H1 (cell line): Measurements from ENCODE around the gene CHD1L. TPM values are rescaled to one million over a fixed set of nuclear protein-coding genes. Genes with fewer than 3 reads are reported as not detected.

Experiments used
- CTCF ChIA-PET: fragments of 300-600 bp; sonication (Branson Sonifier 250); formaldehyde crosslinking; loops from one replicate; lab custom pipeline; 2021; ENCODE audit not compliant: partially characterized antibody; lab: Charles Lee
- POLR2A ChIA-PET: fragments of 300-600 bp; sonication (Branson Sonifier 250); formaldehyde crosslinking; loops from one replicate; lab custom pipeline; 2021; ENCODE audit warnings: inconsistent platforms; ENCODE audit not compliant: partially characterized antibody; lab: Charles Lee
- DNase-seq, 2 experiments: peaks; one replicate each; pipeline versions ENCODE4 v3.0.0 to v3.0.0-alpha.2; 2010 to 2022; ENCODE audit warnings: low spot score in 2 of 2, low read depth in 1 of 2, mixed read lengths in 1 of 2
- FAIRE-seq: peaks from 2 replicates; lab custom pipeline; 2011; peaks lifted over from hg19 to GRCh38; lab: Jason Lieb, UNC
- H2AFZ ChIP-seq: 2 replicates; pipeline ENCODE4 v1.8.1; 2012; ENCODE audit warnings: low read length, inconsistent platforms
- H2AK5ac ChIP-seq: 2 replicates; pipeline ENCODE4 v1.6.1; 2013; ENCODE audit warnings: low read depth, low read length
- H2BK120ac ChIP-seq: replicated peaks from 2 replicates; pipeline ENCODE3; 2013; ENCODE audit warnings: low read depth, low read length, inconsistent platforms
- H2BK12ac ChIP-seq: 2 replicates; pipeline ENCODE4 v1.6.1; 2013; ENCODE audit warnings: low read depth, low read length
- H2BK15ac ChIP-seq: 2 replicates; pipeline ENCODE4 v1.6.1; 2013; ENCODE audit warnings: low read length
- H2BK20ac ChIP-seq: 2 replicates; pipeline ENCODE4 v1.6.1; 2013; ENCODE audit warnings: low read length
- H2BK5ac ChIP-seq: 2 replicates; pipeline ENCODE4 v1.6.1; 2013; ENCODE audit warnings: low read depth, low read length
- H3K14ac ChIP-seq: 2 replicates; pipeline ENCODE4 v1.6.1; 2013; ENCODE audit warnings: inconsistent platforms; ENCODE audit not compliant: insufficient read length
- H3K18ac ChIP-seq: 2 replicates; pipeline ENCODE4 v1.6.1; 2013; ENCODE audit warnings: low read length; ENCODE audit errors: extremely low read depth
- H3K23ac ChIP-seq: 2 replicates; pipeline ENCODE4 v1.6.1; 2013; ENCODE audit warnings: inconsistent platforms; ENCODE audit not compliant: insufficient read length
- H3K23me2 ChIP-seq: 2 replicates; pipeline ENCODE4 v1.6.1; 2013; ENCODE audit warnings: low read depth, low read length
- H3K27ac ChIP-seq: 2 replicates; pipeline ENCODE4 v1.6.1; 2011; ENCODE audit warnings: low read depth, low read length, inconsistent platforms
- H3K27me3 ChIP-seq, 4 experiments: replicated peaks in 1 of 4; 1 replicate in 1 of 4; 2 replicates in 3 of 4; pipeline versions ENCODE4 v1.6.1 to v1.8.1; 2011 to 2013; ENCODE audit warnings: low read length in 3 of 4, mild to moderate bottlenecking in 3 of 4, inconsistent platforms in 2 of 4, mixed read lengths in 2 of 4, moderate library complexity in 1 of 4; ENCODE audit not compliant: control insufficient read depth in 3 of 4, insufficient read depth in 3 of 4; ENCODE audit errors: extremely low read depth in 1 of 4
- H3K36me3 ChIP-seq, 4 experiments: 2 replicates each; pipeline versions ENCODE4 v1.6.1 to v1.8.1; 2011 to 2013; ENCODE audit warnings: mild to moderate bottlenecking in 4 of 4, low read length in 3 of 4, moderate library complexity in 2 of 4, control low read depth in 1 of 4, inconsistent platforms in 1 of 4; ENCODE audit not compliant: insufficient read depth in 4 of 4, control insufficient read depth in 2 of 4
- H3K4ac ChIP-seq: replicated peaks from 2 replicates; pipeline ENCODE3; 2013; ENCODE audit warnings: low read length, low read depth, mixed read lengths, inconsistent platforms; ENCODE audit not compliant: insufficient read length
- H3K4me1 ChIP-seq, 4 experiments: replicated peaks in 1 of 4; 1 replicate in 1 of 4; 2 replicates in 3 of 4; pipeline versions ENCODE4 v1.6.1 to v1.8.1; 2011 to 2013; ENCODE audit warnings: low read length in 3 of 4, inconsistent platforms in 2 of 4, mixed read lengths in 1 of 4; ENCODE audit not compliant: insufficient read depth in 4 of 4, control insufficient read depth in 3 of 4
- H3K4me2 ChIP-seq, 2 experiments: 2 replicates each; pipeline versions ENCODE4 v1.6.1 to v1.8.1; 2011 to 2013; ENCODE audit warnings: low read depth in 2 of 2, low read length in 2 of 2, control low read depth in 1 of 2, inconsistent platforms in 1 of 2, mild to moderate bottlenecking in 1 of 2; ENCODE audit not compliant: insufficient read depth in 1 of 2
- H3K4me3 ChIP-seq, 4 experiments: fragments of 200-600, 300-600 bp in 1 of 4; sonication (generic), shearing (Covaris generic), sonication (Bioruptor Twin) in 1 of 4; 2 replicates each; pipeline versions ENCODE4 v1.5.1 to v1.8.1; 2011 to 2016; ENCODE audit warnings: low read length in 4 of 4, low read depth in 3 of 4, control low read depth in 2 of 4, inconsistent platforms in 2 of 4, mild to moderate bottlenecking in 2 of 4, mixed read lengths in 1 of 4, moderate library complexity in 1 of 4; ENCODE audit not compliant: insufficient read depth in 2 of 4; ENCODE audit errors: extremely low read depth in 1 of 4
- H3K56ac ChIP-seq: replicated peaks from 2 replicates; pipeline ENCODE3; 2013; ENCODE audit warnings: low read depth, mild to moderate bottlenecking, mixed read lengths, low read length, inconsistent platforms; ENCODE audit not compliant: insufficient read length
- H3K79me1 ChIP-seq: 2 replicates; pipeline ENCODE4 v1.6.1; 2013; ENCODE audit warnings: low read depth, low read length, control low read depth
- H3K79me2 ChIP-seq, 2 experiments: 2 replicates each; pipeline versions ENCODE4 v1.6.1 to v1.8.1; 2012 to 2013; ENCODE audit warnings: low read length in 2 of 2, mild to moderate bottlenecking in 2 of 2, inconsistent platforms in 1 of 2; ENCODE audit not compliant: insufficient read depth in 2 of 2, control insufficient read depth in 1 of 2
- H3K9ac ChIP-seq, 4 experiments: replicated peaks in 1 of 4; 1 replicate in 1 of 4; 2 replicates in 3 of 4; pipeline versions ENCODE4 v1.6.1 to v1.8.1; 2011 to 2013; ENCODE audit warnings: low read depth in 3 of 4, low read length in 3 of 4, control low read depth in 2 of 4, mild to moderate bottlenecking in 2 of 4, moderate library complexity in 2 of 4, inconsistent platforms in 1 of 4; ENCODE audit errors: extremely low read depth in 1 of 4
- H3K9me3 ChIP-seq, 2 experiments: 2 replicates each; pipeline versions ENCODE4 v1.6.1 to v1.8.1; 2012 to 2013; ENCODE audit warnings: mild to moderate bottlenecking in 2 of 2, moderate library complexity in 2 of 2, control low read depth in 1 of 2, inconsistent platforms in 1 of 2, low read depth in 1 of 2, low read length in 1 of 2, mixed read lengths in 1 of 2; ENCODE audit not compliant: insufficient read depth in 2 of 2
- H4K20me1 ChIP-seq, 2 experiments: replicated peaks in 1 of 2; 2 replicates each; pipeline versions ENCODE3 to v1.8.1; 2011 to 2013; ENCODE audit warnings: inconsistent platforms in 2 of 2, low read length in 2 of 2, mild to moderate bottlenecking in 1 of 2; ENCODE audit not compliant: insufficient read depth in 2 of 2, control insufficient read depth in 1 of 2
- H4K5ac ChIP-seq: 2 replicates; pipeline ENCODE4 v1.6.1; 2013; ENCODE audit warnings: low read length, low read depth, mixed read lengths, inconsistent platforms; ENCODE audit not compliant: insufficient read length
- H4K8ac ChIP-seq: 2 replicates; pipeline ENCODE4 v1.8.0; 2013; ENCODE audit warnings: mild to moderate bottlenecking, moderate library complexity, low read length, inconsistent platforms; ENCODE audit not compliant: insufficient read depth; ENCODE audit errors: extremely low read depth
- H4K91ac ChIP-seq: replicated peaks from 2 replicates; pipeline ENCODE3; 2013; ENCODE audit warnings: low read length, mixed read lengths, inconsistent platforms; ENCODE audit not compliant: insufficient read length
- BACH1 ChIP-seq: IDR thresholded peaks from 2 replicates; pipeline ENCODE4 v1.6.1; 2012; ENCODE audit warnings: low read length, improper control_type of control experiment
- CBX8 ChIP-seq: fragments of 300-800, 300-1000 bp; sonication (generic); IDR thresholded peaks from 2 replicates; pipeline ENCODE4 v1.7.1; 2016; ENCODE audit warnings: low read depth, low read length, borderline replicate concordance
- CEBPB ChIP-seq: IDR thresholded peaks from 2 replicates; pipeline ENCODE4 v1.6.1; 2012; ENCODE audit warnings: low read depth, low read length
- CHD1 ChIP-seq: IDR thresholded peaks from 2 replicates; pipeline ENCODE4 v1.6.1; 2012; ENCODE audit warnings: low read depth, low read length, improper control_type of control experiment
- EGR1 ChIP-seq: IDR thresholded peaks from 2 replicates; pipeline ENCODE4 v1.6.1; 2011; ENCODE audit warnings: low read depth, low read length, borderline replicate concordance
- GTF2F1 ChIP-seq: IDR thresholded peaks from 2 replicates; pipeline ENCODE4 v1.6.1; 2012; ENCODE audit warnings: low read depth, low read length, improper control_type of control experiment, borderline replicate concordance
- SIN3A ChIP-seq, 2 experiments: IDR thresholded peaks in 1 of 2; conservative IDR thresholded peaks in 1 of 2; 2 replicates each; pipeline ENCODE4 v1.6.1; 2011 to 2012; ENCODE audit warnings: low read length in 2 of 2, improper control_type of control experiment in 1 of 2, low read depth in 1 of 2, mild to moderate bottlenecking in 1 of 2
- WGBS, 2 experiments: shearing (Covaris generic) in 1 of 2; methylation state at CpG; one replicate each; pipeline versions ENCODE4 v1.1.6 to v1.1.7; 2013 to 2015; ENCODE audit warnings: low lambda C conversion rate in 2 of 2, mixed read lengths in 2 of 2, inconsistent platforms in 1 of 2, low coverage in 1 of 2, missing lambda C conversion rate in 1 of 2; ENCODE audit not compliant: insufficient replicate concordance in 2 of 2, insufficient coverage in 1 of 2, insufficient read length in 1 of 2; ENCODE audit errors: extremely low coverage in 1 of 2, missing lambda C conversion rate in 1 of 2; 5-methylcytosine and 5-hydroxymethylcytosine counted together
- polyA plus RNA-seq, 7 experiments: library from polyadenylated mRNA; depleted of rRNA in 3 of 7; stranded (reverse) in 5 of 7; unstranded in 2 of 7; fragments of >200 nt in 5 of 7; fragments of 200-250 nt in 2 of 7; gene quantifications; 1 replicate in 5 of 7; 2 replicates in 1 of 7; 4 replicates in 1 of 7; pipeline versions ENCODE4 v1.2.1 to v1.2.3, GENCODE V29; 2011 to 2013; ENCODE audit warnings: missing spikeins in 2 of 7, mixed read lengths in 2 of 7
- total RNA-seq: library from RNA; stranded (reverse); fragmentation: NEBNext Ultra II Directional; extraction: Animal tissue kit (Norgen Biotek cat#: 25700); gene quantifications from 2 replicates; pipeline ENCODE4 v1.2.1, GENCODE V29; 2021
- TF ChIP-seq, protein P1 (sequence below): IDR thresholded peaks from 2 replicates; pipeline ENCODE4 v1.6.1; 2012; ENCODE audit warnings: inconsistent platforms

CHD1L gene
- total and polyA plus RNA-seq, 2 of the 8 experiments (the other 6 are each of a cell fraction or from before 2014, with no cell fraction given), result 20.2 to 51.2 TPM

DNA sequence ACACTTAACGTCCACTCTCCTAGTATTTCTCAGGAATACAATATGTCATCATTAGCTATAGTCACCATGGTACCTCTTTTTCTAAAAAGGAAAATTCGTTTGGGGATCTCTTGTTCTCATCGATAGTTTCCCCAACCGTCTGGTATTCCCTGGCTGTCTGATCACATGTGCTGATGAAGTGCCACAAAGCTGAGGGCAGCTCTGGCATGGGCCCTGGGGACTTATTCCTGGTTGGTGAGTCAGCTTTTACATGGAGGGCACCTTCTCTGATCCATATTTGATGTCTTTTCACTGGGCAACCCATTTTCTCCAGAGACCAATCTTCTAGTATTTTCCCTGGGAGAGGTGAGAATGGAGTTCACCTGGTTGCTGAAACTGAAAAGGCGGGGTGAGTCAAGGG is 39.5 kb downstream of the CHD1L start:
- FAIRE-seq, result no peak

More for the DNA sequence above, 39.5 kb downstream of the CHD1L start:
- DNase-seq, result no peak
- H3K9me3 ChIP-seq, result no peaks in the 10 kb centered on the region
- H2BK12ac ChIP-seq, result no peak overlapping the region
- no peak overlapping the region for H2AK5ac ChIP-seq
- H3K27me3 ChIP-seq, result no peaks in the 10 kb centered on the region
- WGBS, 2 experiments, result 88% methylated on average over 5 of the region's 5 CpGs; no CpG with 5 or more reads in 1 of the 2 experiments
- CTCF ChIA-PET, result interaction anchor here (1.0 to 1.5 kb wide), 4 partner anchors 8 to 212 kb away, joined by 3 to 4 read pairs (median 3); no protein-coding TSS in a partner anchor
- H3K23me2 ChIP-seq, result no peaks in the 10 kb centered on the region
- H4K8ac ChIP-seq, result no peak overlapping the region
- TF ChIP-seq SIN3A (conservative IDR thresholded peaks at IDR 0.05 in 1 of 2, IDR thresholded peaks at IDR 0.05 in 1 of 2; ENCODE audit: low read depth in 1 of 2, low read length in 2 of 2), result no peak
- no peak for TF ChIP-seq CBX8
- no peak for TF ChIP-seq BACH1
- no peak for TF ChIP-seq GTF2F1
- no peak for TF ChIP-seq EGR1
- TF ChIP-seq, protein P1, sequence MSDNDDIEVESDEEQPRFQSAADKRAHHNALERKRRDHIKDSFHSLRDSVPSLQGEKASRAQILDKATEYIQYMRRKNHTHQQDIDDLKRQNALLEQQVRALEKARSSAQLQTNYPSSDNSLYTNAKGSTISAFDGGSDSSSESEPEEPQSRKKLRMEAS, result no peak
- TF ChIP-seq CHD1, result no peak
- TF ChIP-seq CEBPB, result no peak
- H2AFZ ChIP-seq, result no peak overlapping the region
- no peaks in the 10 kb centered on the region for H3K79me2 ChIP-seq
- H4K91ac ChIP-seq, result no peak overlapping the region
- POLR2A ChIA-PET, result no interaction called here
- peaks cover 0 to 2% of the 10 kb centered on the region in 2 experiments for H4K20me1 ChIP-seq
- no peak overlapping the region for H3K14ac ChIP-seq
- no peak overlapping the region for H3K4ac ChIP-seq
- H4K5ac ChIP-seq, result no peak overlapping the region
- no peak overlapping the region for H3K27ac ChIP-seq
- H3K23ac ChIP-seq, result no peak overlapping the region
- no peak overlapping the region for H2BK15ac ChIP-seq
- H2BK20ac ChIP-seq, result no peak overlapping the region
- peaks cover 5 to 61% (median 42%) of the 10 kb centered on the region in 4 experiments for H3K36me3 ChIP-seq
- H3K4me3 ChIP-seq, result no peak overlapping the region
- H3K56ac ChIP-seq, result no peak overlapping the region
- H3K79me1 ChIP-seq, result no peaks in the 10 kb centered on the region
- no peak overlapping the region for H2BK120ac ChIP-seq
- no peak overlapping the region for H3K9ac ChIP-seq
- H2BK5ac ChIP-seq, result no peak overlapping the region
- H3K4me2 ChIP-seq, result no peak overlapping the region
- H3K18ac ChIP-seq, result no peak overlapping the region
- no peaks in the 10 kb centered on the region for H3K4me1 ChIP-seq
